Measurements from ENCODE around the gene CDC123.

CDC123 gene

DNA sequence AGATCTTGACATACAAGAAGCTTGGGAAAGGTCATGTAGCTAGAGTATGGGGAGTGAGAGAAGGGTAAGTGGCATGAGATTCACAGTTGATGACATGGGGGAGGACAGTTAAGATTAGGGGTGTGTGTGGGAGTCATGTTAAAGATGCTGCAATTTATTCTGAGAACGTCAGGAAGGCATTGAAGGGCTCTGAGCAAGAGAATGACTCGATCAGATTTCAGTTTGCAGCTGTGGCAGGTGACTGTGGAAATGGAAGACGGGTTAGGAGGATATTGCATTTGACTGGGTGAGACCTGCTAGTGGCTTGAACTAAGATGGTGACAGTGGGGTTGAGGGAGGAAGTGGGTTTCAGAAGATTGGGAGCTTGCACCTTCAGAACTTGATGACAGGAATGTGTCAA, 5.6 kb downstream of the CDC123 start:
- TF ChIP-seq POLR2A (IDR thresholded peaks at IDR 0.05; ENCODE audit: low read depth, low read length) (no peak), POU2F2 (IDR thresholded peaks at IDR 0.05; ENCODE audit: low read depth, low read length) (no peak), TAF1 (IDR thresholded peaks at IDR 0.05; ENCODE audit: low read depth, low read length) (no peak), SPI1 (IDR thresholded peaks at IDR 0.05; ENCODE audit: low read depth, low read length) (peak; percentile 39; the same call in 1 of the 2 replicates), PAX5 (IDR thresholded peaks at IDR 0.05; ENCODE audit: insufficient read depth, low read length, severe bottlenecking) (no peak), POLR2AphosphoS5 (IDR thresholded peaks at IDR 0.05; ENCODE audit: low read depth, low read length) (0 out of 2 replicates have a peak, but pooled peaks have one; percentile 29)

DNA sequence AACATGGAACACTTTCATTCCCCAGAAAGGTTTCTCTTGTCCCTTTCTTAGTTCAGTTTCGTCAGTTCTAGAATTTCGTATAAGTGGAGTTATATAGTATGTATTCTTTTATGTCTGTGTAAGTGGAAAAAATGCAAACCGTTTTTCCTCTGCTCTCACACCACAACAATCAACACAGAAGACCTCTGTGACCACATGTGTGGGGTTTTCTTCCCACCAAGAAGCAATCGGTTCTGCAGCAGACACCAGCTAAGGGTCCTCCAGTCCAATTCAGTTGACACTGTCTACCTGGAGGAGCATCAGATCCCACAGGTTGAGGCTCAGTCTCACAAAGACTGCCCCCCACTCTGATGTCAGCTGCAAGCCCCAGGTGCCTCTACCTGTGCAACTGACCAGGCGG, 6.2 kb downstream of the CDC123 start:
- FAIRE-seq (no peak), DNase-seq (ENCODE audit: insufficient read length, low spot score) (no peak)
- TF ChIP-seq POLR2A (IDR thresholded peaks at IDR 0.05; ENCODE audit: low read depth, low read length) (no peak), TAF1 (IDR thresholded peaks at IDR 0.05; ENCODE audit: low read depth, low read length) (no peak), SPI1 (IDR thresholded peaks at IDR 0.05; ENCODE audit: low read depth, low read length) (no peak), PAX5 (IDR thresholded peaks at IDR 0.05; ENCODE audit: insufficient read depth, low read length, severe bottlenecking) (no peak), POU2F2 (IDR thresholded peaks at IDR 0.05; ENCODE audit: low read depth, low read length) (no peak), POLR2AphosphoS5 (IDR thresholded peaks at IDR 0.05; ENCODE audit: low read depth, low read length) (no peak)

More for the DNA sequence above, 5.6 kb downstream of the CDC123 start:
- FAIRE-seq (peak; percentile 45), DNase-seq (ENCODE audit: insufficient read length, low spot score) (no peak)

DNA sequence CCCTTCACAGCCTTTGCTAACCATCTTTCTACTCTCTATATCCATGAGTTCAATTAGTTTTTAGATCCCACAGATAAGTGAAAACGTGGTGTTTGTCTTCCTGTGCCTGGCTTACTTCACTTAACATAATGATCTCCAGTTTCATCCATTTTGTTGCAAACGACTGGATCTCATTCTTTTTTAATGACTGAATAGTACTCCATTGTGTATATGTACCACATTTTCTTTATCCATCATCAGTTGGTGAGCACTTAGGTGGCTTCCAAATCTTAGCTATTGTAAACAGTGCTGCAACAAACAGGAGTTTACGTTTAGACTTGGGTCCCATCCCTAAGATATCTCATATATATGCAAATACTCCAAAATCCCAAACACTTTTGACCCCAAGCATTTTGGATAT, 9.1 kb downstream of the CDC123 start:
- FAIRE-seq (no peak), DNase-seq (ENCODE audit: insufficient read length, low spot score) (no peak)
- TF ChIP-seq POLR2AphosphoS5 (IDR thresholded peaks at IDR 0.05; ENCODE audit: low read depth, low read length) = no peak
- no peak for TF ChIP-seq PAX5 (IDR thresholded peaks at IDR 0.05; ENCODE audit: insufficient read depth, low read length, severe bottlenecking)
- TF ChIP-seq TAF1 (IDR thresholded peaks at IDR 0.05; ENCODE audit: low read depth, low read length) = no peak
- TF ChIP-seq POU2F2 (IDR thresholded peaks at IDR 0.05; ENCODE audit: low read depth, low read length) = no peak
- no peak for TF ChIP-seq POLR2A (IDR thresholded peaks at IDR 0.05; ENCODE audit: low read depth, low read length)
- TF ChIP-seq SPI1 (IDR thresholded peaks at IDR 0.05; ENCODE audit: low read depth, low read length) = no peak

DNA sequence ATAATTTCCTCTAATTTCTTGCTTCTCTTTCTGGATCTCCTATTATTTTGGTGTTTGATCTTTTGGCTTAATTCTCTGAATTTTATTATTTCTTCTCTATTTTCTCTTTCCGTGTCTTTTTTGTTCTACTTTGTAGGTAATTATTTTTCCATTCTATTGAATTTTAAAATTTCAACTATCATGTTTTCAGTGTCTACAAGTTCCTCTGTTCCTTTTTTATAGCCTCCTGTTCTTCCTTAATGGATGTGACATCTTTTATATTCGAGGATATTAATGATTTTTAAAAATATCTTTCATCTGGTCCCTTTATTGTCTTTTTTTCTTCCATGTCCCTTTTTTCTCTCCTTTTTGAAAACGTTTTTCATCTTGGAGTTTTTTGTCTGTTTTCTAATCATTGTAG, 11.1 kb downstream of the CDC123 start:
- no peak for FAIRE-seq
- no peak for DNase-seq (ENCODE audit: insufficient read length, low spot score)
- TF ChIP-seq POU2F2 (IDR thresholded peaks at IDR 0.05; ENCODE audit: low read depth, low read length) (no peak), POLR2AphosphoS5 (IDR thresholded peaks at IDR 0.05; ENCODE audit: low read depth, low read length) (no peak), POLR2A (IDR thresholded peaks at IDR 0.05; ENCODE audit: low read depth, low read length) (no peak), PAX5 (IDR thresholded peaks at IDR 0.05; ENCODE audit: insufficient read depth, low read length, severe bottlenecking) (no peak), SPI1 (IDR thresholded peaks at IDR 0.05; ENCODE audit: low read depth, low read length) (no peak), TAF1 (IDR thresholded peaks at IDR 0.05; ENCODE audit: low read depth, low read length) (no peak)

DNA sequence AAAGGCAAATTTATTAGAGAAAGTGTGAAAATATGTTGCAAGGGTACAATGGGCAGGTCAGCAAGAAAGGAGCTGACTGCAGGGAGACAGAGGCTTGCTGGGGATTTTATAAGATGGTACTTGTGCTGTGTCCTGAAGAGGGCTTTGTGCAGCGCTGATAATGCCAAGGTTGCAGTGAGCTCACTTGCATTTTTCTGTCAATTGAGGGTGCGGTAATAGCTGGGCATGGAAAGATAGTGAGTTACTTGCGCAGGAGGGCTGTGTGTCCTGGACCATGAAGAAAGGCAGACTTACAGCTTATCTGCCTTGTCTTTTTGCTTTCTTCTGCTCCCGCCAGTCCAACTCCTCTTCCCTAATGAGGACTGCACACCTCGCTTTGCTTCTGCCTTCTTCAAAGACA, 12.5 kb downstream of the CDC123 start:
- TF ChIP-seq SPI1 (IDR thresholded peaks at IDR 0.05; ENCODE audit: low read depth, low read length) (no peak), POLR2A (IDR thresholded peaks at IDR 0.05; ENCODE audit: low read depth, low read length) (no peak), POU2F2 (IDR thresholded peaks at IDR 0.05; ENCODE audit: low read depth, low read length) (no peak), POLR2AphosphoS5 (IDR thresholded peaks at IDR 0.05; ENCODE audit: low read depth, low read length) (no peak), PAX5 (IDR thresholded peaks at IDR 0.05; ENCODE audit: insufficient read depth, low read length, severe bottlenecking) (no peak), TAF1 (IDR thresholded peaks at IDR 0.05; ENCODE audit: low read depth, low read length) (no peak)
- no peak for FAIRE-seq

DNA sequence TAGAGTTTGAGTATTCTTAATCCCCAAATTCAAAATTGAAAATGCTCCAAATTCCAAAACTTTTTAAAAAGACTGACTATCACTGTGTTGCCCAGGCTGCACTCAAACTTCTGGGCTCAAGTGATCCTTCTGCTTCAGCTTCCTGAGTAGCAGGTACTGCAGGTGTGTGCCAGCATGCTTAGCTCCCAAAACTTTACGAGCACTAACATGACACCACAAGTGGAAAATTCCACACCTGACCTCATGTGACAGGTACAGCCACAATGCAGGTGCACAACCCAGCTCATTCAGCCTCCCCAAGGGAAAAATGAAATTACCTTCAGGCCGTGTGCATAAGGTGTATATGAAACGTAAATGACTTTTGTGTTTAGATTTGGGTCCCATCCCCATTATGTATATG, 16.5 kb downstream of the CDC123 start:
- DNase-seq (ENCODE audit: insufficient read length, low spot score) = no peak
- TF ChIP-seq POLR2AphosphoS5 (IDR thresholded peaks at IDR 0.05; ENCODE audit: low read depth, low read length) (no peak), PAX5 (IDR thresholded peaks at IDR 0.05; ENCODE audit: insufficient read depth, low read length, severe bottlenecking) (no peak), POU2F2 (IDR thresholded peaks at IDR 0.05; ENCODE audit: low read depth, low read length) (no peak), POLR2A (IDR thresholded peaks at IDR 0.05; ENCODE audit: low read depth, low read length) (no peak), TAF1 (IDR thresholded peaks at IDR 0.05; ENCODE audit: low read depth, low read length) (no peak), SPI1 (IDR thresholded peaks at IDR 0.05; ENCODE audit: low read depth, low read length) (no peak)
- peak; percentile 9 for FAIRE-seq

More for the DNA sequence above, 12.5 kb downstream of the CDC123 start:
- no peak for DNase-seq (ENCODE audit: insufficient read length, low spot score)

DNA sequence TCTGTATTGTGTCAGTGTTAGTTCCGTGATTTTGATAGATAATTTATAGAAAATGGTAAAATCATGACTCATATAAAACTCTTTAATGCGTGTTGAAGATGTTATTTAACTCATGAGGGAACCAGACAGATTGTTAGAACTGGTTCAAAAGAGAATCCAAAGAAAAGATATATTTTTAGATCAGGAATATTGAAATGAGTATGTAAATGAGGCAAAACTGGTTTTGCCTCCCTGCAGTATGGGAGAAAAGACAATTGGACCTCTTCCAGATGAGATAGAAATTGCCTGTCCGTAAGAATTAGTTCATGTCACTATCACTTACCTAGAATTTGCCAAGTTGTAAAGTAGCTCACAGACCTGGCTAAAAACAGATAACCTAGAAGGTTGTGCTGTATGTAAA, 17.6 kb downstream of the CDC123 start:
- FAIRE-seq (no peak), DNase-seq (ENCODE audit: insufficient read length, low spot score) (no peak)
- TF ChIP-seq TAF1 (IDR thresholded peaks at IDR 0.05; ENCODE audit: low read depth, low read length) (no peak), POU2F2 (IDR thresholded peaks at IDR 0.05; ENCODE audit: low read depth, low read length) (no peak), PAX5 (IDR thresholded peaks at IDR 0.05; ENCODE audit: insufficient read depth, low read length, severe bottlenecking) (no peak), POLR2AphosphoS5 (IDR thresholded peaks at IDR 0.05; ENCODE audit: low read depth, low read length) (no peak), SPI1 (IDR thresholded peaks at IDR 0.05; ENCODE audit: low read depth, low read length) (no peak), POLR2A (IDR thresholded peaks at IDR 0.05; ENCODE audit: low read depth, low read length) (no peak)

DNA sequence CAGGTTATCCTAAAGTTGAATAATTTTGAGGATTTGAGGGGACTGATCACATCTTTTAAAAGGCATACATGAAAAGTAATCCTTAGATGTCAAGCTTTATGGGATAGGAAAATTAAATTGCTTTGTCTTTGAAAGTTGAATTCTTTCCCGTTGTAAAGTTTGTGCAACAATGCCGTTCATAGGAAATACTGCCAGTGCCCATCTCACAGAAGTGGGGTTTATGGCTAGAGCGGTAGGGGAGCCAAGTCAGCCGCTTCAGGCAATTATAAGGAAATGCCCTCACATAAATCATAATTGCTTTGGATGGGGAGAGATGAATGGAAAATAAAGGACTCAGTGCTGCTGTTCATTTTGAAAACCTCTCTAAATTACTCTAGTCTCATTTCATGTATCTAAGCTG, 18.1 kb downstream of the CDC123 start:
- DNase-seq (ENCODE audit: insufficient read length, low spot score) = no peak
- no peak for FAIRE-seq
- TF ChIP-seq SPI1 (IDR thresholded peaks at IDR 0.05; ENCODE audit: low read depth, low read length) = no peak
- TF ChIP-seq POLR2A (IDR thresholded peaks at IDR 0.05; ENCODE audit: low read depth, low read length) = no peak
- no peak for TF ChIP-seq TAF1 (IDR thresholded peaks at IDR 0.05; ENCODE audit: low read depth, low read length)
- no peak for TF ChIP-seq PAX5 (IDR thresholded peaks at IDR 0.05; ENCODE audit: insufficient read depth, low read length, severe bottlenecking)
- TF ChIP-seq POU2F2 (IDR thresholded peaks at IDR 0.05; ENCODE audit: low read depth, low read length) = no peak
- TF ChIP-seq POLR2AphosphoS5 (IDR thresholded peaks at IDR 0.05; ENCODE audit: low read depth, low read length) = no peak

DNA sequence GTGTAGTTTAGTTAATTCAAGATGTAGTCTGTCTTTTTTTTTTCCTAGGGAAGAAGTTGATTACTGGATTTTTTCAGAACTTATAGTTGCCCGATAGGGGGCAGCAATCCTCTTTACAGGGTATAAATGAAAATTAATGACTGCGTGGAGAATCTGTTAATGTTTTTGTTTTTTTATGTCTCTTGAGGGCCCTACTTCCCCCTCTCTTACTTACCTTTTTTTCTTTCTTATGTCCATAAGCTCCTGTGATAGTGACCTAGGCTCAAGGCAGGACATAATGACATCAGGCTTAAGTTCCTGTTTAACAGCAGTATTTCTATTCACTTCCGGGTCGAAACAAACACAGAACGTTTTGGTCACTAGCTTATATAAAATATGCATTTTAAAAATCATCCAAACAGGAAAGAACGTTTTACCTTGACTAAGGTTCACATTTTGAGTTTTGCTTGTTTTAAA, 18.8 kb downstream of the CDC123 start:
- DNase-seq (ENCODE audit: insufficient read length, low spot score) = no peak
- TF ChIP-seq POLR2AphosphoS5 (IDR thresholded peaks at IDR 0.05; ENCODE audit: low read depth, low read length) = no peak
- TF ChIP-seq SPI1 (IDR thresholded peaks at IDR 0.05; ENCODE audit: low read depth, low read length) = no peak
- TF ChIP-seq POU2F2 (IDR thresholded peaks at IDR 0.05; ENCODE audit: low read depth, low read length) = no peak
- TF ChIP-seq POLR2A (IDR thresholded peaks at IDR 0.05; ENCODE audit: low read depth, low read length) = no peak
- no peak for TF ChIP-seq TAF1 (IDR thresholded peaks at IDR 0.05; ENCODE audit: low read depth, low read length)
- TF ChIP-seq PAX5 (IDR thresholded peaks at IDR 0.05; ENCODE audit: insufficient read depth, low read length, severe bottlenecking) = no peak
- peak; percentile 31 for FAIRE-seq

DNA sequence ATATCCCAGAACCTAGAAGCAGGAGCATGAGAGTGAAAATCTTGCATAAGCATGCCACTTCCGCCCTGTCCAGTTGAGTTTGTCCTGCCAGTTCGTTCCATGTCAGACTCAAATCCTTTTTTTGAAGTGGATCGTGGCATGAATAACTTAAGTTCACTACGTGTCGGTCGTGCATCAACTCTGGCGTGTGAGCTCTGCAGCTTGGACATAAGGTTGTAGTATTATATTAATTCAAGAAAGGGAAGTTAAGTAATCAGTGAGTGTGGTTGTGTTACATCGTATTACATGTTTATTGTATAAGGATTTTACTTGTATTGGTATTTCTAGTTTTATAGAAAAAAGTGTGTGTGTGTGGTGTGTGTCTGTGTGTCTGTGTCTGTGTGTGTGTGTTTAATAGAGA, 23.0 kb downstream of the CDC123 start:
- DNase-seq (ENCODE audit: insufficient read length, low spot score) (no peak), FAIRE-seq (no peak)
- TF ChIP-seq POU2F2 (IDR thresholded peaks at IDR 0.05; ENCODE audit: low read depth, low read length) (no peak), POLR2A (IDR thresholded peaks at IDR 0.05; ENCODE audit: low read depth, low read length) (no peak)

Data from GM12891 (cell line).